ENCODE measurements around the gene KIF2A. TPM values are rescaled to one million over a fixed set of nuclear protein-coding genes. Genes with fewer than 3 reads are reported as not detected.

Gene KIF2A
- total and polyA plus RNA-seq, 9 of the 15 experiments (the other 6 are each of a cell fraction or from before 2014, with no cell fraction given): 42.6 to 126 (median 77.6) TPM

GRCh38 chr5:62284946-62285891, 20.8 kb upstream of the KIF2A start (continued):
- TF ChIP-seq ARNT (IDR thresholded peaks at IDR 0.05): peak; percentile 36 to 85; a peak in 2 of 4 replicates
- peak; percentile 73 for TF ChIP-seq MAFK (IDR thresholded peaks at IDR 0.05; ENCODE audit: low read length)
- TF ChIP-seq RREB1 (CRISPR knock-in tag; IDR thresholded peaks at IDR 0.05): no peak
- TF ChIP-seq AFF4 (CRISPR knock-in tag; IDR thresholded peaks at IDR 0.05): no peak
- TF ChIP-seq MLLT1 (IDR thresholded peaks at IDR 0.05): peak in 1 of 2 experiments; percentile 27; a peak in 1 of 4 replicates
- no peak for TF ChIP-seq RB1 (IDR thresholded peaks at IDR 0.05; ENCODE audit: low read depth)
- no peak for TF ChIP-seq TCF7L2 (IDR thresholded peaks at IDR 0.05; ENCODE audit: low read depth, low read length)
- TF ChIP-seq HLTF (IDR thresholded peaks at IDR 0.05): no peak
- TF ChIP-seq THAP7 (CRISPR knock-in tag; IDR thresholded peaks at IDR 0.05): no peak
- TF ChIP-seq TEAD4 (IDR thresholded peaks at IDR 0.05; ENCODE audit: low read length): peak; percentile 46; the same call in 1 of the 2 replicates
- no peak for TF ChIP-seq TEAD4 (CRISPR knock-in tag; IDR thresholded peaks at IDR 0.05; ENCODE audit: borderline replicate concordance)
- TF ChIP-seq SMARCA5 (IDR thresholded peaks at IDR 0.05): no peak
- TF ChIP-seq ATF3 (IDR thresholded peaks at IDR 0.05): peak; percentile 56; the same call in 1 of the 2 replicates
- TF ChIP-seq ATF3 (CRISPR knock-in tag; conservative IDR thresholded peaks at IDR 0.05): no peak
- TF ChIP-seq CBFB (CRISPR knock-in tag; IDR thresholded peaks at IDR 0.05): no peak
